RWPE1 (cell line): Measurements from ENCODE around the gene CPNE2.
A peak's percentile ranks its signal among the peaks of the same experiment; 100 is the strongest.
"Not testable (repeated sequence)": the region's sequence is repeated elsewhere in the genome, so short reads cannot be mapped to it uniquely, and the experiment has no call there.

Experiments used
- CTCF ChIA-PET: fragments of 350-600 bp; sonication (Branson Sonifier 250); formaldehyde crosslinking; extraction: SDS; loops from one replicate; lab custom pipeline; 2021; lab: Yijun Ruan, JAX
- POLR2A ChIA-PET: fragments of 400-600 bp; formaldehyde crosslinking; extraction: SDS; loops from one replicate; lab custom pipeline; 2020; ENCODE audit warnings: antibody characterized with exemption; ENCODE audit not compliant: low non-redundant PET; lab: Yijun Ruan, JAX
- DNase-seq: peaks from one replicate; pipeline ENCODE4 v3.0.0; 2012; ENCODE audit warnings: low spot score
- H3K27ac ChIP-seq: fragments of 450-650 bp; 2 replicates; pipeline ENCODE4 v1.5.1; 2017
- CTCF ChIP-seq: fragments of 450-650 bp; conservative IDR thresholded peaks from 2 replicates; pipeline ENCODE4 v1.5.1; 2017; ENCODE audit warnings: low read depth, mild to moderate bottlenecking

Gene CPNE2

GRCh38 chr16:57067347-57067746 is 25.0 kb upstream of the CPNE2 start:
- no peak for TF ChIP-seq CTCF
- no peak overlapping the region for H3K27ac ChIP-seq
- ChIA-PET POLR2A (no interaction called here), CTCF (interaction anchor here (0.9 to 1.5 kb wide), 3 partner anchors 10 to 227 kb away, joined by 5 to 6 read pairs (median 5); no protein-coding TSS in a partner anchor)
- DNase-seq = no peak

GRCh38 chr16:57069053-57069452 is 23.3 kb upstream of the CPNE2 start:
- ChIA-PET POLR2A (no interaction called here), CTCF (interaction anchor here (0.7 kb wide), 1 partner anchor 449 kb away, joined by 3 read pairs; no protein-coding TSS in a partner anchor)
- DNase-seq = no peak
- H3K27ac ChIP-seq = no peak overlapping the region
- no peak for TF ChIP-seq CTCF

GRCh38 chr16:57069635-57070370 is 22.6 kb upstream of the CPNE2 start:
- POLR2A ChIA-PET = no interaction called here
- CTCF ChIA-PET = no interaction called here
- DNase-seq = no peak
- no peak for TF ChIP-seq CTCF
- peak overlapping the region; percentile 7; the same call in 1 of the 2 replicates for H3K27ac ChIP-seq

GRCh38 chr16:57070424-57070823 is 22.0 kb upstream of the CPNE2 start:
- TF ChIP-seq CTCF = no peak
- POLR2A ChIA-PET = no interaction called here
- H3K27ac ChIP-seq = peak overlapping the region; percentile 7; the same call in 1 of the 2 replicates
- CTCF ChIA-PET = no interaction called here
- no peak for DNase-seq

- CTCF ChIA-PET, POLR2A ChIA-PET, H3K27ac ChIP-seq, DNase-seq: not testable (repeated sequence)
These were observed 21.2 kb upstream of the CPNE2 start for GRCh38 chr16:57071081-57071732.

GRCh38 chr16:57071831-57072582 is 20.4 kb upstream of the CPNE2 start:
- peak overlapping the region; percentile 62 for H3K27ac ChIP-seq
- ChIA-PET POLR2A (no interaction called here), CTCF (interaction anchor here (1.5 to 2.3 kb wide), 2 partner anchors 12 to 21 kb away, joined by 5 to 12 read pairs; partner anchors contain the start of gene CPNE2)

More at GRCh38 chr16:57071831-57072582, 20.4 kb upstream of the CPNE2 start:
- no peak for TF ChIP-seq CTCF
- peak; percentile 70 for DNase-seq
